Gastroesophageal sphincter (tissue), 4 donors: ENCODE results near the gene LRFN2. TPM values are rescaled to one million over a fixed set of nuclear protein-coding genes. Genes with fewer than 3 reads are reported as not detected.

Experiments used
- ATAC-seq: fragments of 150-250 bp; one replicate; pipeline ENCODE4 v1.9.1; 2016; ENCODE audit warnings: mild to moderate bottlenecking, moderate library complexity
- H3K27ac ChIP-seq, 4 donors: fragments of 200-600 bp; sonication (generic) in 3 of 4; 1 replicate in 3 of 4; 2 replicates in 1 of 4; pipeline ENCODE4 v1.5.1; 2016 to 2019
- H3K27me3 ChIP-seq: fragments of 200-600 bp; sonication (generic); one replicate; pipeline ENCODE4 v1.5.1; 2019
- H3K36me3 ChIP-seq, 2 donors: fragments of 200-600 bp; sonication (generic); one replicate each; pipeline ENCODE4 v1.5.1; 2019; ENCODE audit warnings: control low read depth in 1 of 2
- H3K4me1 ChIP-seq, 3 donors: fragments of 200-600 bp; sonication (generic); 1 replicate in 2 of 3; 2 replicates in 1 of 3; pipeline ENCODE4 v1.5.1; 2016 to 2019; ENCODE audit warnings: control low read depth in 2 of 3
- H3K4me3 ChIP-seq, 2 donors: fragments of 200-600 bp; sonication (generic); one replicate each; pipeline ENCODE4 v1.5.1; 2019; ENCODE audit warnings: mild to moderate bottlenecking in 1 of 2, moderate library complexity in 1 of 2
- H3K9me3 ChIP-seq, 3 donors: fragments of 200-600 bp; sonication (generic); one replicate each; pipeline ENCODE4 v1.5.1; 2017 to 2019; ENCODE audit warnings: control low read depth in 2 of 3
- CTCF ChIP-seq, 4 experiments: fragments of 200-600 bp in 2 of 4; fragments of 450-650 bp in 2 of 4; sonication (generic) in 1 of 4; IDR thresholded peaks; one replicate each; pipeline ENCODE4 v1.5.1; 2017 to 2019; ENCODE audit warnings: antibody characterized with exemption in 4 of 4, mild to moderate bottlenecking in 2 of 4, moderate library complexity in 2 of 4
- EP300 ChIP-seq: sonication (generic); formaldehyde crosslinking; IDR thresholded peaks from one replicate; pipeline ENCODE4 v1.6.1; 2017; ENCODE audit warnings: antibody characterized with exemption, mild to moderate bottlenecking
- POLR2A ChIP-seq, 2 donors: fragments of 450-650 bp; IDR thresholded peaks; one replicate each; pipeline ENCODE4 v1.6.1; 2017; ENCODE audit warnings: antibody characterized with exemption in 2 of 2, mild to moderate bottlenecking in 2 of 2, moderate library complexity in 1 of 2
- POLR2AphosphoS5 ChIP-seq: sonication (generic); formaldehyde crosslinking; IDR thresholded peaks from one replicate; pipeline ENCODE4 v1.6.1; 2017; ENCODE audit warnings: antibody characterized with exemption
- WGBS, 2 donors: methylation state at CpG; one replicate each; pipeline ENCODE4 v1.1.5; 2018; ENCODE audit warnings: low coverage in 1 of 2; 5-methylcytosine and 5-hydroxymethylcytosine counted together
- total RNA-seq, 4 donors: library from RNA; depleted of rRNA; stranded (reverse); fragments of >200 nt; gene quantifications; one replicate each; pipeline ENCODE4 v1.1.0, GENCODE V29; 2016

LRFN2 gene
- total RNA-seq, 4 donors from 2014 or later = 0.13 TPM; not detected in 3

- no peaks in the 10 kb centered on the region for H3K36me3 ChIP-seq
- peaks cover 17% of the 10 kb centered on the region for H3K27me3 ChIP-seq
- peaks cover 0 to 28% (median 0%) of the 10 kb centered on the region in 3 donors for H3K4me1 ChIP-seq
- WGBS, 2 donors = 86 to 100% methylated on average over 1 to 2 of the region's 5 CpGs
- H3K9me3 ChIP-seq = no peaks in the 10 kb centered on the region
- no peak overlapping the region for H3K4me3 ChIP-seq
- no peak overlapping the region for H3K27ac ChIP-seq
- TF ChIP-seq POLR2AphosphoS5 = no peak
- no peak for TF ChIP-seq POLR2A (IDR thresholded peaks at IDR 0.05)
- no peak for TF ChIP-seq EP300
- TF ChIP-seq CTCF (IDR thresholded peaks at IDR 0.05) = no peak
- ATAC-seq = no peak
Observed at GRCh38 chr6:40395066-40395697, 192.0 kb downstream of the LRFN2 start.

DNA sequence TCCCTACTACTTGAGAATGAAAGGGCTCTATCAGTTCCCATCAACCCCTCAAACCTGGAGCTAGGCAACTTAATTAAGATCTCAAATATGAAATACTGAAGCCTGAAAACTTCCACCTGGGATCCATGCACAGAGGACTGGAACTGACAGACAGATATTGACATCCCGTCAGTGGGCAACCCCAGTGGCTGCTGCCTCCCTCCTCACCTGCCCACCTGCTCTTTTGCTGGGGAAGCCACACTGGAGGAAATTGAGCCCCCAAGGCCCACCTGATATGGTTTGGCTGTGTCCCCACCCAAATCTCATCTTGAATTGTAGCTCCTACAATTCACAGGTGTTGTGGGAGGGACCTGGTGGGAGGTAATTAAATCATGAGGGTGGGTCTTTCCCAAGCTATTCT lies 192.8 kb downstream of the LRFN2 start:
- Histone ChIP-seq H3K4me1 (peaks cover 0 to 20% (median 0%) of the 10 kb centered on the region in 3 donors), H3K27ac (no peak overlapping the region), H3K27me3 (peaks cover 17% of the 10 kb centered on the region), H3K9me3 (no peaks in the 10 kb centered on the region), H3K4me3 (no peak overlapping the region), H3K36me3 (no peaks in the 10 kb centered on the region)
- no peak for TF ChIP-seq POLR2AphosphoS5
- TF ChIP-seq POLR2A (IDR thresholded peaks at IDR 0.05) = no peak
- no peak for TF ChIP-seq EP300
- no peak for TF ChIP-seq CTCF (IDR thresholded peaks at IDR 0.05)
- no peak for ATAC-seq
- 83% methylated on average over 1 of the region's 1 CpG; no CpG with 5 or more reads in 1 of the 2 donors for WGBS, 2 donors

GRCh38 chr6:40393641-40394040 lies 193.5 kb downstream of the LRFN2 start:
- no peak for TF ChIP-seq CTCF (IDR thresholded peaks at IDR 0.05)
- TF ChIP-seq POLR2A (IDR thresholded peaks at IDR 0.05) = no peak
- TF ChIP-seq EP300 = no peak
- no peak for TF ChIP-seq POLR2AphosphoS5
- WGBS, 2 donors = 20% methylated on average over 1 of the region's 5 CpGs; no CpG with 5 or more reads in 1 of the 2 donors
- Histone ChIP-seq H3K4me1 (peaks cover 0 to 12% (median 0%) of the 10 kb centered on the region in 3 donors), H3K36me3 (no peaks in the 10 kb centered on the region), H3K27ac (no peak overlapping the region), H3K27me3 (peaks cover 17% of the 10 kb centered on the region), H3K4me3 (no peak overlapping the region), H3K9me3 (no peaks in the 10 kb centered on the region)
- ATAC-seq = no peak

- peaks cover 0 to 3% (median 0%) of the 10 kb centered on the region in 3 donors for H3K4me1 ChIP-seq
- H3K4me3 ChIP-seq = no peak overlapping the region
- H3K9me3 ChIP-seq = no peaks in the 10 kb centered on the region
- H3K27ac ChIP-seq = no peak overlapping the region
- no peak for ATAC-seq
- 97% methylated on average over 6 of the region's 16 CpGs; no CpG with 5 or more reads in 1 of the 2 donors for WGBS, 2 donors
- no peak for TF ChIP-seq EP300
- no peak for TF ChIP-seq CTCF (IDR thresholded peaks at IDR 0.05)
- TF ChIP-seq POLR2A (IDR thresholded peaks at IDR 0.05) = no peak
- no peak for TF ChIP-seq POLR2AphosphoS5
- H3K27me3 ChIP-seq = peaks cover 17% of the 10 kb centered on the region
- no peaks in the 10 kb centered on the region for H3K36me3 ChIP-seq
Observed at GRCh38 chr6:40392589-40392988, 194.6 kb downstream of the LRFN2 start.

DNA sequence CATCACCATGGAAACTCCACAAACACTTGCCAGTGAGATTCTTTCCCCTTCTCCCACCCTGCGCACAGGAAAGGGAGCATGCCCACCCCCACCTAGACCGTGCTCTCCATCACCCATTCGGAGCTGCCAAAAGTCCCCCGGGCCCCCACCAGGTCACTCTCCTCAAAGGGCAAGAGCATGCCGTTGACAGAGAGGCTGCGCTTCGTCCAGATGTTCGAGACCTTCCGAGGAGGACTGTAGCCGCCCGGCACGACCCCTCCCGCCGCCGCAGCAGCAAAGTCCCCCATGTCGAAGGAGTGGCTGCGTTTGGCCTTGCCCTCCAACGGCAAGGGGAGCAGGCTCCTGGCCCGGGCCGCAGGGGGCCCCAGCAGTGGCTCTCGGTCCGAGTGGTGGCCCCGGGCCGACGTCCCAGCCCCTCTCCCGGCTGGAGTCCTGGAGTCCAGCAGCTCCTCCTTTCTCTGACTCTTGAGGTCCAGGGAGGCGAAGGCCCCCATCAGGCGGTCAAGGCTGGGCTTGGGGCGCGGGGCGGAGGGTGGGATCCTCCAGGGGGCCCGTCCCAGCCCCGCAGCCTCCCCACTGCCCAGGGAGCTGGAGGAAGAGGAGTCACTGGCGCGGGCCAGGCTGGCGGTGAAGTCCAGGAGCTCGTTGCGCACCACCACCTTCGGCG lies 195.2 kb downstream of the LRFN2 start:
- Histone ChIP-seq H3K9me3 (no peaks in the 10 kb centered on the region), H3K4me3 (no peak overlapping the region), H3K27me3 (peaks cover 20% of the 10 kb centered on the region), H3K27ac (no peak overlapping the region), H3K4me1 (no peaks in the 10 kb centered on the region), H3K36me3 (no peaks in the 10 kb centered on the region)
- ATAC-seq = no peak
- 60 to 100% methylated on average over 1 to 2 of the region's 40 CpGs for WGBS, 2 donors
- TF ChIP-seq POLR2A (IDR thresholded peaks at IDR 0.05) (no peak), POLR2AphosphoS5 (no peak), CTCF (IDR thresholded peaks at IDR 0.05) (no peak), EP300 (no peak)
